ENCODE measurements around the gene KRTAP12-4. TPM values are rescaled to one million over a fixed set of nuclear protein-coding genes. Genes with fewer than 3 reads are reported as not detected.

The KRTAP12-4 gene
- total RNA-seq (2022; extraction: Qiagen RNA extraction) = not detected in 5 replicates

GRCh38 chr21:44654576-44655175 lies at the start of gene KRTAP12-4:
Gene KRTAP12-4 (minus strand): TSS chr21:44654659. CDS start chr21:44654614, 45 bp downstream.

GRCh38 chr21:44697172-44697810 lies 42.8 kb upstream of the KRTAP12-4 start, which contains the start of gene KRTAP10-12:
Gene KRTAP10-12 (plus strand): TSS chr21:44697172. CDS start chr21:44697202, 30 bp downstream.

GRCh38 chr21:44681861-44682579 lies 27.6 kb upstream of the KRTAP12-4 start, which contains the start of gene KRTAP12-1:
Gene KRTAP12-1 (minus strand): TSS chr21:44682163. CDS start chr21:44682123, 40 bp downstream.

GRCh38 chr21:44666401-44667320 lies 12.2 kb upstream of the KRTAP12-4 start, which contains the start of gene KRTAP12-2:
Gene KRTAP12-2 (minus strand): TSS chr21:44666927. CDS start chr21:44666886, 41 bp downstream.

GRCh38 chr21:44657635-44658540 lies 3.4 kb upstream of the KRTAP12-4 start, which contains the start of gene KRTAP12-3:
Gene KRTAP12-3 (plus strand): TSS chr21:44657932. CDS start chr21:44657980, 48 bp downstream.

GRCh38 chr21:44646366-44647221 lies 7.9 kb downstream of the KRTAP12-4 start, which contains the start of gene KRTAP10-11:
Gene KRTAP10-11 (plus strand): TSS chr21:44646414. CDS start chr21:44646459, 45 bp downstream.

GRCh38 chr21:44637018-44637850 lies 17.2 kb downstream of the KRTAP12-4 start, which contains the start of gene KRTAP10-10:
Gene KRTAP10-10 (plus strand): TSS chr21:44637356. CDS start chr21:44637418, 62 bp downstream.

GRCh38 chr21:44626673-44627143 lies 27.8 kb downstream of the KRTAP12-4 start, which contains the start of gene KRTAP10-9:
Gene KRTAP10-9 (plus strand): TSS chr21:44627093. CDS start chr21:44627172, 79 bp downstream.

GRCh38 chr21:44612029-44612486 lies 42.4 kb downstream of the KRTAP12-4 start, which contains the start of gene KRTAP10-8:
Gene KRTAP10-8 (plus strand): TSS chr21:44612079. CDS start chr21:44612101, 22 bp downstream.

Other genes starting within 250 kb of the KRTAP12-4 start
- 1.7 to 2.3 TPM (median 2.2 TPM) in 5 replicates for gene LRRC3, start 199.1 kb downstream of the KRTAP12-4 start, total RNA-seq (2022; extraction: Qiagen RNA extraction)
- not detected in 5 replicates for gene KRTAP10-1, start 114.5 kb downstream of the KRTAP12-4 start, total RNA-seq (2022; extraction: Qiagen RNA extraction)
- not detected in 5 replicates for gene KRTAP10-2, start 103.2 kb downstream of the KRTAP12-4 start, total RNA-seq (2022; extraction: Qiagen RNA extraction)
- not detected in 5 replicates for gene KRTAP10-3, start 95.9 kb downstream of the KRTAP12-4 start, total RNA-seq (2022; extraction: Qiagen RNA extraction)
- gene KRTAP10-4, start 80.9 kb downstream of the KRTAP12-4 start, total RNA-seq (2022; extraction: Qiagen RNA extraction) = not detected in 5 replicates
- gene KRTAP10-5, start 74.1 kb downstream of the KRTAP12-4 start, total RNA-seq (2022; extraction: Qiagen RNA extraction) = not detected in 5 replicates
- gene KRTAP10-6, start 62.2 kb downstream of the KRTAP12-4 start, total RNA-seq (2022; extraction: Qiagen RNA extraction) = not detected in 5 replicates
- gene KRTAP10-7, start 54.1 kb downstream of the KRTAP12-4 start, total RNA-seq (2022; extraction: Qiagen RNA extraction) = not detected in 5 replicates
- gene KRTAP10-8, start 42.6 kb downstream of the KRTAP12-4 start, total RNA-seq (2022; extraction: Qiagen RNA extraction) = not detected in 5 replicates
- not detected in 5 replicates for gene KRTAP10-9, start 27.6 kb downstream of the KRTAP12-4 start, total RNA-seq (2022; extraction: Qiagen RNA extraction)
- not detected in 5 replicates for gene KRTAP10-10, start 17.3 kb downstream of the KRTAP12-4 start, total RNA-seq (2022; extraction: Qiagen RNA extraction)
- gene KRTAP10-11, start 8.2 kb downstream of the KRTAP12-4 start, total RNA-seq (2022; extraction: Qiagen RNA extraction) = not detected in 5 replicates
- not detected in 5 replicates for gene KRTAP12-3, start 3.3 kb upstream of the KRTAP12-4 start, total RNA-seq (2022; extraction: Qiagen RNA extraction)
- gene KRTAP12-2, start 12.3 kb upstream of the KRTAP12-4 start, total RNA-seq (2022; extraction: Qiagen RNA extraction) = not detected in 5 replicates
- not detected in 5 replicates for gene KRTAP12-1, start 27.5 kb upstream of the KRTAP12-4 start, total RNA-seq (2022; extraction: Qiagen RNA extraction)
- not detected in 5 replicates for gene KRTAP10-12, start 42.5 kb upstream of the KRTAP12-4 start, total RNA-seq (2022; extraction: Qiagen RNA extraction)
- not detected in 5 replicates for gene TSPEAR, start 56.9 kb upstream of the KRTAP12-4 start, total RNA-seq (2022; extraction: Qiagen RNA extraction)
- 29.1 to 37.8 TPM (median 33.0 TPM) in 5 replicates for gene UBE2G2, start 147.2 kb upstream of the KRTAP12-4 start, total RNA-seq (2022; extraction: Qiagen RNA extraction)
- 59.7 to 71.5 TPM (median 62.8 TPM) in 5 replicates for gene SUMO3, start 163.4 kb upstream of the KRTAP12-4 start, total RNA-seq (2022; extraction: Qiagen RNA extraction)
- 93.4 to 99.8 TPM (median 97.7 TPM) in 5 replicates for gene PTTG1IP, start 219.0 kb upstream of the KRTAP12-4 start, total RNA-seq (2022; extraction: Qiagen RNA extraction)

Measured in A549 treated with Hydrocortisone at 1 μM for 4 hours (cell line).